Common myeloid progenitor, CD34-positive (primary cell): ENCODE data around the gene ZNF358.

Experiments used
- CTCF ChIA-PET: fragments of 350-600 bp; sonication (Branson Sonifier 250); formaldehyde crosslinking; loops from one replicate; lab custom pipeline; 2021; ENCODE audit warnings: antibody characterized with exemption; lab: Charles Lee
- POLR2A ChIA-PET: fragments of 350-600 bp; sonication (Branson Sonifier 250); formaldehyde crosslinking; loops from one replicate; lab custom pipeline; 2021; ENCODE audit warnings: antibody characterized with exemption; lab: Charles Lee
- DNase-seq, 3 donors: peaks; one replicate each; pipeline versions ENCODE4 v3.0.0 to v3.0.0-alpha.2; 2013
- H3K27ac ChIP-seq, 2 experiments: 1 replicate in 1 of 2; 2 replicates in 1 of 2; pipeline ENCODE4 v1.7.0; 2013; ENCODE audit warnings: inconsistent platforms in 2 of 2, low read length in 2 of 2, mild to moderate bottlenecking in 2 of 2, low read depth in 1 of 2, moderate library complexity in 1 of 2; ENCODE audit not compliant: severe bottlenecking in 2 of 2, insufficient read depth in 1 of 2, poor library complexity in 1 of 2
- H3K27me3 ChIP-seq, 5 experiments: replicated peaks in 2 of 5; 1 replicate in 3 of 5; 2 replicates in 2 of 5; pipeline versions ENCODE4 v1.6.1 to v1.7.0; 2013; ENCODE audit warnings: low read length in 4 of 5, mild to moderate bottlenecking in 2 of 5, moderate library complexity in 2 of 5, inconsistent platforms in 1 of 5; ENCODE audit not compliant: insufficient read depth in 5 of 5, control insufficient read depth in 4 of 5
- H3K36me3 ChIP-seq, 4 experiments: 1 replicate in 2 of 4; 2 replicates in 2 of 4; pipeline versions ENCODE4 v1.6.1 to v1.7.0; 2013; ENCODE audit warnings: low read length in 3 of 4, control low read depth in 1 of 4, mild to moderate bottlenecking in 1 of 4; ENCODE audit not compliant: control insufficient read depth in 4 of 4, insufficient read depth in 4 of 4
- H3K4me1 ChIP-seq, 4 experiments: 1 replicate in 3 of 4; 2 replicates in 1 of 4; pipeline versions ENCODE4 v1.6.1 to v1.7.1; 2013; ENCODE audit warnings: low read length in 3 of 4, mild to moderate bottlenecking in 3 of 4, control low read depth in 1 of 4, inconsistent platforms in 1 of 4, moderate library complexity in 1 of 4; ENCODE audit not compliant: control insufficient read depth in 4 of 4, insufficient read depth in 4 of 4; ENCODE audit errors: control extremely low read depth in 1 of 4
- H3K4me3 ChIP-seq, 7 experiments: 1 replicate in 4 of 7; 2 replicates in 3 of 7; pipeline versions ENCODE4 v1.5.1 to v1.7.0; 2013; ENCODE audit warnings: mild to moderate bottlenecking in 7 of 7, low read length in 6 of 7, moderate library complexity in 6 of 7, inconsistent platforms in 2 of 7, low read depth in 2 of 7, control low read depth in 1 of 7; ENCODE audit not compliant: insufficient read depth in 4 of 7, control insufficient read depth in 1 of 7; ENCODE audit errors: extremely low read depth in 1 of 7
- H3K9me3 ChIP-seq, 5 experiments: 1 replicate in 4 of 5; 2 replicates in 1 of 5; pipeline versions ENCODE4 v1.6.1 to v1.7.1; 2013; ENCODE audit warnings: low read length in 4 of 5, mild to moderate bottlenecking in 2 of 5, inconsistent platforms in 1 of 5, low read depth in 1 of 5, moderate library complexity in 1 of 5; ENCODE audit not compliant: control insufficient read depth in 4 of 5, insufficient read depth in 2 of 5; ENCODE audit errors: control extremely low read depth in 1 of 5
- WGBS: methylation state at CpG from one replicate; pipeline ENCODE4 v1.1.5; 2013; ENCODE audit not compliant: insufficient coverage; 5-methylcytosine and 5-hydroxymethylcytosine counted together

The ZNF358 gene

DNA sequence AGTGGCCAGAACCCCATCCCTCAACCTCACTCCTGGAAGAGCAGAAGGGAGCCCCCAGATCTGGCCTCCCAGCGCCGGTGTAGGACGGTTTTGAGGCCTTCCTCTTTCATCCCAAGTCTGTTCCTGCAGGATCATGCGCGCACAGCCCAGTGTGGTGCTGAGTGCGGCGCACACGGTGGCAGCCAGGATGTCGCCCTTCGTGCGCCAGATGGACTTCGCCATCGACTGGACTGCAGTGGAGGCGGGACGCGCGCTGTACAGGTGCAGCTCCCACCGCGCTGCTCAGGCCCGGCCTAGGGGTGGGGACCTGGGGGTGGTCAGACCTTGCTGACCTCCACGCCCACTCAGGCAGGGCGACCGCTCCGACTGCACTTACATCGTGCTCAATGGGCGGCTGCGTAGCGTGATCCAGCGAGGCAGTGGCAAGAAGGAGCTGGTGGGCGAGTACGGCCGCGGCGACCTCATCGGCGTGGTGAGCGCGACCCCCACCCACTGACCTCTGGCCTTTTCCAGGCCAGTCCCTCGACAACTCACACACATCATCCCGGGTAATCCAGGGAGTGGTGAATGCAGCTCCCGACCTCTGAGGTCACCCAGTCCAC, 34.4 kb downstream of the ZNF358 start:
- H3K9me3 ChIP-seq, result no peaks in the 10 kb centered on the region
- no peak overlapping the region for H3K27ac ChIP-seq
- H3K4me3 ChIP-seq, result no peak overlapping the region
- H3K27me3 ChIP-seq, result no peaks in the 10 kb centered on the region
- no peak for DNase-seq
- CTCF ChIA-PET, result no interaction called here
- POLR2A ChIA-PET, result no interaction called here
- peaks cover 0 to 30% (median 19%) of the 10 kb centered on the region in 4 experiments for H3K36me3 ChIP-seq
- peaks cover 2 to 14% (median 12%) of the 10 kb centered on the region in 4 experiments for H3K4me1 ChIP-seq
- WGBS, result 98% methylated on average over 41 of the region's 41 CpGs

GRCh38 chr19:7550987-7551761, 35.3 kb downstream of the ZNF358 start:
- Histone ChIP-seq H3K4me3 (peak overlapping the region in 4 of 7 experiments; percentile 19 to 53 (median 33)), H3K4me1 (peaks cover 0 to 5% (median 3%) of the 10 kb centered on the region in 4 experiments), H3K9me3 (no peaks in the 10 kb centered on the region), H3K27ac (no peak overlapping the region), H3K36me3 (peaks cover 0 to 36% (median 24%) of the 10 kb centered on the region in 4 experiments), H3K27me3 (no peaks in the 10 kb centered on the region)
- POLR2A ChIA-PET, result no interaction called here
- 65% methylated on average over 39 of the region's 51 CpGs for WGBS
- CTCF ChIA-PET, result no interaction called here
- DNase-seq, result peak; percentile 80 to 91 (median 84)

- DNase-seq, result no peak
- Histone ChIP-seq H3K27me3 (no peaks in the 10 kb centered on the region), H3K9me3 (no peaks in the 10 kb centered on the region), H3K4me3 (no peak overlapping the region), H3K36me3 (peaks cover under 1 to 50% (median 32%) of the 10 kb centered on the region in 4 experiments), H3K27ac (no peak overlapping the region), H3K4me1 (no peaks in the 10 kb centered on the region)
- POLR2A ChIA-PET, result interaction anchor here (0.6 kb wide), 1 partner anchor 579 kb away, joined by 3 read pairs; no protein-coding TSS in a partner anchor
- WGBS, result 86% methylated on average over 1 of the region's 2 CpGs
- CTCF ChIA-PET, result interaction anchor here (1.1 kb wide), 1 partner anchor 15 kb away, joined by 4 read pairs; no protein-coding TSS in a partner anchor
Measured at GRCh38 chr19:7552781-7553180, 36.9 kb downstream of the ZNF358 start.

- Histone ChIP-seq H3K27me3 (no peaks in the 10 kb centered on the region), H3K9me3 (peaks cover 0 to 3% (median 0%) of the 10 kb centered on the region in 5 experiments), H3K4me3 (no peak overlapping the region), H3K4me1 (no peaks in the 10 kb centered on the region), H3K36me3 (peaks cover 2 to 65% (median 46%) of the 10 kb centered on the region in 4 experiments), H3K27ac (no peak overlapping the region)
- POLR2A ChIA-PET, result no interaction called here
- whole genome bisulfite sequencing, result 95% methylated on average over 27 of the region's 28 CpGs
- CTCF ChIA-PET, result no interaction called here
- no peak for DNase-seq
Measured at GRCh38 chr19:7554565-7554964, 38.7 kb downstream of the ZNF358 start.

DNA sequence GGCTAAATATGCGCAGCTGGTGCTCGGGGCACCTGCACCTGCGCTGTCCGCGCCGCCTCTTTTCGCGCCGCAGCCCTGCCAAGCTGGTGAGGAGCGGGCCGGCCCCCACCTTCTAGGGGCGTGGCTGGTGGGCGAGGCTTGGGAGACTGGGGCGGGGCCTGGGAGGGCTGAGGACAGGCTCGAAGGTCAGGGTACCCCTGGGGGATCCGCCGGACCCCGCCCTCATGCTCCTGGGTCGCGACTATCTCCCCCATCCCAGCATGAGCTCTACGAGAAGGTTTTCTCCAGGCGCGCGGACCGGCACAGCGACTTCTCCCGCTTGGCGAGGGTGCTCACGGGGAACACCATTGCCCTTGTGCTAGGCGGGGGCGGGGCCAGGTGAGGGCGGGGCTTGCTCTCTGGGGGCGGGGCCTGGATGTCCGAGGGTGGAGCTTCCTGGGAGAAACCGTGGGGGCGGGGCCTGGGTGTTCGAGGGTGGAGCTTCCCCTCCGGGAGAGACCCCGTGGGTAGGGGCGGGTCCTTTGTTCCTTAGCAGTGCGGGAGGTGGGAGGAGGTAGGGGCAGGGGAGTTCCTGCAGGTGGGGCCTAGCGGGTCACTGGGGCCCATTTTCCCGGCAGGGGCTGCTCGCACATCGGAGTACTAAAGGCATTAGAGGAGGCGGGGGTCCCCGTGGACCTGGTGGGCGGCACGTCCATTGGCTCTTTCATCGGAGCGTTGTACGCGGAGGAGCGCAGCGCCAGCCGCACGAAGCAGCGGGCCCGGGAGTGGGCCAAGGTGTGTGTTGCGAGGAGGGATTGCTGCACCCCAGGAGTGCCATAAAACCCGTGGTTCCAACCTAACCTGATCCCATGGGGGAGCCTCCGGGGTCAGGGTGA, 39.3 kb downstream of the ZNF358 start:
- H3K4me3 ChIP-seq, result no peak overlapping the region
- H3K4me1 ChIP-seq, result no peaks in the 10 kb centered on the region
- no peaks in the 10 kb centered on the region for H3K27me3 ChIP-seq
- no peak for DNase-seq
- H3K27ac ChIP-seq, result no peak overlapping the region
- WGBS, result 95% methylated on average over 47 of the region's 62 CpGs
- H3K36me3 ChIP-seq, result peaks cover 2 to 61% (median 44%) of the 10 kb centered on the region in 4 experiments
- peaks cover 0 to 3% (median 0%) of the 10 kb centered on the region in 5 experiments for H3K9me3 ChIP-seq
- CTCF ChIA-PET, result no interaction called here
- POLR2A ChIA-PET, result no interaction called here

DNA sequence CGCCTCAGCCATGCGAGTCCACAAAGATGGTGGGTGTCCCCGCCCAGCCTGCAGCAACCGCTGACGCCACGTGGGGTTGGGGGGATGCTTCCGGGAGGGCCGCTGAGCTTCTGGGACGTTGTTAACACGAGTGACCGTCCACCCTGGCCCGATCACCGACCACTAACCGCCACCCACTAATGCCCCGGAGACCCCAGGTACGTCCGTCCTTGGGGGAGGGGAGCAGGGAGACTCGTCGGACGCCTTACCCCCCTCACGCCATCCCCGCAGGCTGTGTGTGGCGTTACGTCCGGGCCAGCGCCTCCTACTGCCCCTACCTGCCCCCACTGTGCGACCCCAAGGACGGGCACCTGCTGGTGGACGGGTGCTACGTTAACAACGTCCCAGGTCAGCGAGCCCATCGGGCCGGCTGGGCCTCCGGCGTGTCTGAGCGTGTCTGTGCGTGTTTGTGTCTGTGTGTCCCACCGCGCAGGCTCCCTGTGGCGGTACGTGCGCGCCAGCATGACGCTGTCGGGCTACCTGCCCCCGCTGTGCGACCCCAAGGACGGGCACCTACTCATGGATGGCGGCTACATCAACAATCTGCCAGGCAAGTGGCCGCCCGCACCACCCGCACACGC, 40.9 kb downstream of the ZNF358 start:
- 99% methylated on average over 36 of the region's 54 CpGs for WGBS
- H3K4me3 ChIP-seq, result no peak overlapping the region
- peaks cover 2 to 62% (median 40%) of the 10 kb centered on the region in 4 experiments for H3K36me3 ChIP-seq
- DNase-seq, result no peak
- H3K27ac ChIP-seq, result no peak overlapping the region
- ChIA-PET POLR2A (interaction anchor here (0.6 kb wide), 1 partner anchor 441 kb away, joined by 9 read pairs; no protein-coding TSS in a partner anchor), CTCF (no interaction called here)
- no peaks in the 10 kb centered on the region for H3K4me1 ChIP-seq
- H3K27me3 ChIP-seq, result no peaks in the 10 kb centered on the region
- H3K9me3 ChIP-seq, result peaks cover 0 to 3% (median 0%) of the 10 kb centered on the region in 5 experiments
